GM19395 (cell line): ENCODE results near the gene CCNT2.
"Not testable (repeated sequence)": the region's sequence is repeated elsewhere in the genome, so short reads cannot be mapped to it uniquely, and the experiment has no call there.

Experiments
- ATAC-seq: cut with Tn5 transposase; IDR thresholded peaks from one replicate; pipeline ENCODE4 v1.9.1; 2021; ENCODE audit warnings: mild to moderate bottlenecking, moderate library complexity; ENCODE audit not compliant: unreplicated experiment

CCNT2 gene

DNA sequence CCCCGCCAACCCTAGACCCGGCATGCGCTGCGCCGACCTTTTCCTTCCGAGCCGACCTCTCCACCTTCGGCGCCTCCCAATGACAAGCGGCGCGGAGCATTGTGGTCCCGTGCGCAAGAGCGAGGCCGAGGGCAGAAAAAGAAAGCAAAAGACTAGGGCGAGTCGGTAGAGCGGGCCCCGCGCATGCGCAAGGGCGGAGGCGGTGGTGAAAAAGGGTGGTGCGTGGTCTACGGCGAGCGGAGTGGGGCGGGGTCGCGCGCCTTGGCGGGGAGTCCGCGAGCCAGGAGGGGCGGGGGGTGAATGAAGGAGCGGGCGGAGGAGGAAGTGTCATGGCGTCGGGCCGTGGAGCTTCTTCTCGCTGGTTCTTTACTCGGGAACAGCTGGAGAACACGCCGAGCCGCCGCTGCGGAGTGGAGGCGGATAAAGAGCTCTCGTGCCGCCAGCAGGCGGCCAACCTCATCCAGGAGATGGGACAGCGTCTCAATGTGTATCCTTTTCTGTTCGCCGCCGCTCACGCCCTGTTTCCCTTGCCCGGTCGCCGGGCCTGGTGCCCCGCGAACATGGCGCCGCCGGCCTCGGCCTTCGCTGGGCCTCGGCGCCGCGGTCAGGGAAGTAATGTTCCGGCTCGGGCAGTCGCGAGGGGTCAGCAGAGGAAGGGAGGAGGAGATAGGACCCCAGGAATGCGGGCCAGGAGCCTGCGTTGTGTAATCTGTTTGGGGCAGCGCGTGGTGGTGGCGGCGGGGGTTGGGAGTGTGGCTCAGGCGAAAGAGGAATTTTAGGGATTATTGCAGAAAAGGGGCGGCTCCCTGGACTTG is at the start of gene CCNT2:
Gene CCNT2, plus strand, starts transcription at position 297 of the 815 bp plus-strand sequence. Its CDS starts 33 bp downstream, at position 330.
- peak; percentile 85 for ATAC-seq

DNA sequence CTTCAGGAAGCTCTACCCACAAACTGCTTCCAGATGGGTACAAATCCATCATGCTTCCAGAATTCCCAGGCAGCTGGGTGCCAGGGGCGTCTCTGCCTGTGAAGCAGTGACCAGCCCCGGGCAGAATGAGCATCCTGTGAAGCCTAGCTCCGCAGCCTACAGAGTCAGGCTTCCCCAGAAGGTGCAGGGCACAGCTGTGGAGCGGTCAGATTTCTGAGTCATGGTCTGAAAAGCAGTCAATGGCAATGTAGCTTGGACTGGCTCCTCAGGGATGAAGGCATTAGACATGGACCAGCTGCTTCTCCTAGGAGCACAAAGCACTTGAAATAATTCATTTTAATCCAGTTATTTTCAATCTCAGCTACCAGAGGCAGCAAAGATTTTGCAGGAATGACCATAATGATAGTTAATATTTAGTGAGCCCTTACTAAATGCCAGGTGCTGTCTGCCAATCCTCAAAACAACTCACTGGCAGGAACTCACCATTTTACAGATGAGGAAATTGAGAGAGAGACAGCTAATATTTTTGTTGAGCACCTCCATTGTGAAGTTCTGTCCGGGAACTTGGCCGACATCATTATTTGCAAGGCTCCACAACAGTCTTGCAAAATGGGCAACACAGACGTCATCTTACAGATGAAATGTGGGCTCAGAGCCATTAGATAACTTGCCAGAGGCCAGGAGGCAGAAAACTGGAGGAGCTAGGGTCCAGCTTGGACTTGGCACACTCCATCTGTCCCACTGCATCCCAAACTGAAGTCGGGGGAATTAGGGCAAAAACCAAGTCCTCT is 48.5 kb upstream of the CCNT2 start:
- ATAC-seq: no peak

DNA sequence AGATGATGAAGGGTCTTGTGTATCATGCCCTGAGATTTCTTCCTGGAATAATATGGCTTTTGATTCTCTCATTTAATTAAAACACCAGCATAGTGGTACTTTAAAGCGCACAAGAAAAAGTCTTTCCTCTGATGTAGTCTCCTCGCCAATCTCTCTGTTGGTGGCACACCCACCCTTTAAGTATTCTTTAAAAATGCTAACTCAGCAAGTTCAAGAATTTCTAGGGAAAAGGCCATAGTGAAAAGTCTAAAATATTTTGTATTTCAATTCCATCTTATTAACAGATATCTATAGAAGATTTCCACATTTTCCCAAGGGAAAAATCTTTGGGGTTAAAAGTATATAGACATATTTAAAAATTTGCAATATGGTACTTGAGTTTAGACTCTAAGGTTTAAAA is 45.5 kb upstream of the CCNT2 start:
- ATAC-seq: no peak

DNA sequence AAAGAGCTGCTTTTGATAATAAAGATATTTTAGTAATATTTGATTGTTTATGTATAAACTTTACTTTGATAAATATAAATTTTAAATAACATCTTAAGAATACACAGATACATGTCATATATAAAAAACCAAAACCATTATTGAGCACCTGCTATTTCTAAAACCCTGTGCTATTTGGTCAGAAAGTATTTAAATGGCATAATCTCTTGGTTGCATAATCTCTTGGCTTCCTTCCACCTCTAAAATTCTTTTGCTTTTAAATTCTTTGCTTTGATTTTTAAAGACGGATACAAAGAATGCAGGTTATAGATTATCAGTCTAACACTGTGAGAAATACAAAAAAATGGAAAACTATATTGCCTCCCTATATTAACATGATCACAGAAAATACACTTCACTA is 43.3 kb upstream of the CCNT2 start:
- no peak for ATAC-seq

DNA sequence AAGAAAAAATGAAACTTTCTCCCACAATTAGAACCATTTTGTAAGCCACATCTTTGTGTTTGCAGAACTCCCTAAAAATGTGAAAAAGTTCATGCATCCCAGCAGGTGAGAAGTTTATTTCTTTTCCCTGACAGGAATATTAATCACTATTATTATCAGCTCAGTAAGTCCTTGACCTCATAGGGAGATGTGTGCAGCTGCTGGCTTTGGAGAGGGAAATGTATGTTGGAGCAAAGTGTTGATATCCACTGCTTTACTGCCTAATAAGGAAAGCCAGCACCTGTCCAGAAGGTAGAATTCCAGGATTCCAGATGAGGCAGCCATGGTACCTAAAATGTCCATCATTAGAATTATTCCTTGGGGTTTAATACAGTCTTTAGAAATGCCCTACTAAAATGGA is 35.8 kb upstream of the CCNT2 start:
- no peak for ATAC-seq

DNA sequence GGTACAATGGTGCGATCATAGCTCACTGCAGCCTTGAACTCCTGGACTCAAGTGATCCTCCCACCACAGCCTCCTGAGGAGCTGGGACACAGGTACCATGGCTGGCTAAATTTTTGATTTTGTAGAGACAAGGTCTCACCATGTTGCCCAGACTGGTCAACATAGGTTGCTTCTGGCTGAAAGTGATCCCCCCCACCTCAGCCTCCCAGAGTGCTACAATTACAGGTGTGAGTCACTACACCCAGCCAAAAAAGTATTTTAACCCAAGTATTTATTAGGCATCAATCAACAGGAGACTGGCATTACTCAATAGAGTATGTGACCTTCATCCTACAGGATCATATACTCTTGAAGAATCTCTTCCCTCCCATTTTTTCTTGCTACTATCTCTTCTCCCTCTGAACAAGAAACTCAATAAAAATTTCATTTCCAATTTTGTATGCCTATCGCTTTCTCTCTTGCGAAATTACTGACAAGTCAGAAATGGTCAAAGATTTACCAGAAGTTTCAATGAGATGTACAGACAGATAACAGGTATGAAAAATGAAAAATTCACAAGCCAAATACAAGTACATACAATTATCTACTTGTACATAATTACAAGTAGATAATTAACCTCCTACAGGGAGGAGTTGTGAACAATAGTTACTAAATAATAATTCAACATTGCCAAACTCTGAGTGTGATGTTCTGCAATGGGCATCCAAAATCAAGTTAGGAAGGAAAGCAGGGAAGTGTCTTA is 34.9 kb upstream of the CCNT2 start:
- ATAC-seq: no peak

DNA sequence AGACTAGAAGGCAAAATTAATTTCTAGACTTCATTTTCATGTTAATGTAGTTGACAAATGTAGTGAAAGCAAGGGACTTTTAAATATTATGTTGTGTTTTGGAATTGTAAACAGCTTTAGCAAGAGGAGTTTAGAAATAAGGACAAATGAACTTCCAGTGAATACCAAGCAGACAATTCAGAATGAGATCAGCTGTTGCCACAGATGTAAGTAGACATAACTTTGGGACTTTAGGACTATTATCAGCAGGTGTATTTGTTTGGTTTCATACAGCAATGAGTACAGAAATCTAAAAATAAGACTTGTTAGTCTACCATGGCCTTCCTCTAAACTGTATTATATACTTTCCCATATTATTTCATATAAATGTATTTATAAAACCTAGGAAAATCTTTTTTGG is 34.2 kb upstream of the CCNT2 start:
- no peak for ATAC-seq

DNA sequence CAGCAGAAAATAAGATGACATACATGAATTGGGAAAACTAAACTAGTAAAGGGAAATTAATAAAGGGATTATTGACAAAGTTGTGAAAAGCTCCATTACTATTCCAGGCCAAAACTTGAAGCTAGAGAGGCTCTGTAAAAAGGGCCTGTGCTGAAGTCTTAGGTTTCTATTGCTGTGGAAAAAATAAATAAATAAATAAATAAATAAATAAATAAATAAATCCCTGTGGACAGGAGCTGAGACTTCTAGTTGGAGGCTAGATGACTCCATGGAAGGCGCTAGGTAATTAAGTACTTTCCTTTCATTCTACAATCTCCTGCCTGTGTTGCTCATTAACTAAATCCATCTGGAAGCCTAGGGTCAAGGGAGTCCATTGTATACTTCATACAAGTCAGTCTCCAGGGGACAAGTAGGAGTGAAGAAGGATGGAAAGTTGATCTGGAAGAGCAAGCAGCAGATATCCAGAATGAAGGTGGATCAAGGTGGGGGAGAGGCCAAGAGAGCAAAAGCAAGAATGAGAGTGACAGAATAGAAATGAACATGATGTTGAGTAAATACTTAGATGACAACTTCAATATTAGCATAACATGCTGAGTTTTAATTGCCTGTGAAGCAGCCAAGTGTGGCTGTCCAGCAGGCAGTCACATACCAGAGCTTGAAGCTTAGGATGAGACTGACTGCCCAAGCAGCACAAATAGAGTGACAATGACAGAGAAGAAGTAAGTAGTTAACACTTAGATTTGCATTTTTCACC is 26.2 kb upstream of the CCNT2 start:
- no peak for ATAC-seq

DNA sequence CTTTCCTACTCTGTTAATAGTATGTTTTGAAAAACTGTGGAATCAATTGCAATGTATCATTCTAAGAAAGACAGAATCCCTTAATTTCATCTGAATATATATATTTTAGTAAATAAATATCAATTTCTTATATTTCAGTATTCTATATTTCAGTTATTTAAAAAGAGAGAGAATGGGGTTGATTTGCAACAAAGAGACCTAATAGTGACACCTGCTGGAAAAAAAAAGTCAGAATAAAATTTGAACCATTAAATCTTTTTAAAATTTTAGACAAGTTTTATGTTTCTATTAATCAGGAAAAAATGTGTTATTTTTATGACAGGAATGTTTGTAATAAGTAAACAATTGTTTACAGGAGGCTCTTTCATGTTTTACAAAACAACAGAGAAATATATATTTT is 20.7 kb upstream of the CCNT2 start:
- no peak for ATAC-seq

DNA sequence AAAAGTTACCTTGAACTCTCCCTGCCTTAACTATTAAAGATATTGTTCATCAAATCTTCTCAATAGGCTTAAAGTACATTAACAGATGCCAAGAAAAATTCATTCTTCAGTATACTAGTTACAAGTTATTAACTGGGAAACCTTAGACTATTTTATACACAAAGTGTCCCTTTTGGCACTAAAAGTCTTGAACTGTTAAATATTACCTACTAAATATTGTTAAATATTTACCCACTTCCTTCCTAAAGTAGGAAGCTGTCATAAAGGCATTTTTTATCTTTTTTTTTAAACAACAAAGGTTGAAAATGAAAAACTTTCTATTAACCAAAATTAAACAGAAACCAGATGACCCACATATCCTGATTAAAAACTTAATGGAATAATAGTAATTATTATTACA is 19.4 kb upstream of the CCNT2 start:
- no peak for ATAC-seq

DNA sequence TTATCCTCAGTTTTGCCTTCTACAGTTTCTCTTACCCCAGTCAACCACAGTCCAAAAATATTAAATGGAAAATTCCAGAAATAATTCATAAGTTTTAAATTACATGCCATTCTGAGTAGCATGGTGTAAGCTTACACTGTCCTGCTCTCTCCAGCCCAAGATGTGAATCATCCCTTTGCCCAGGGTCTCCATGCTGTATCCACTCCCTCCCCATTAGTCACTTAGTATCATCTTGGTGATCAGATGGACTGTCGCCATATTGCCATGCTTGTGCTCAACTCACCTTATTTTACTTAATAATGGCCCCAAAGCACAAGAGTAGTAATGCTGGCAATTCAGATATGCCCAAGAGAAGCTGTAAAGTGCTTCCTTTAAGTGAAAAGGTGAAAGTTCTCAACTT is 18.5 kb upstream of the CCNT2 start:
- no peak for ATAC-seq

DNA sequence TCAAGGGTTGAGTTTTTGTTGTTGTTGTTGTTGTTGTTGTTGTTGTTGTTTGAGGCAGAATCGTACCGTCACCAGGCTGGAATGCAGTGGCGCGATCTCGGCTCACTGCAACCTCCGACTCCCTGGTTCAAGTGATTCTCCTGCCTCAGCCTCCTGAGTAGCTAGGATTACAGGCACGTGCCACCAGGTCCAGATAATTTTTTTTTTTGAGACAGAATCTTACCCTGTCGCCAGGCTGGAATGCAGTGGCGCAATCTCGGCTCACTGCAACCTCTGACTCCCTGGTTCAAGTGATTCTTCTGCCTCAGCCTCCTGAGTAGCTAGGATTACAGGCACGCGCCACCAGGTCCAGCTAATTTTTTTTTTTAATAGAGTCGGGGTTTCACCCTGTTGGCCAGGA is 14.9 kb upstream of the CCNT2 start:
- not testable (repeated sequence) for ATAC-seq

DNA sequence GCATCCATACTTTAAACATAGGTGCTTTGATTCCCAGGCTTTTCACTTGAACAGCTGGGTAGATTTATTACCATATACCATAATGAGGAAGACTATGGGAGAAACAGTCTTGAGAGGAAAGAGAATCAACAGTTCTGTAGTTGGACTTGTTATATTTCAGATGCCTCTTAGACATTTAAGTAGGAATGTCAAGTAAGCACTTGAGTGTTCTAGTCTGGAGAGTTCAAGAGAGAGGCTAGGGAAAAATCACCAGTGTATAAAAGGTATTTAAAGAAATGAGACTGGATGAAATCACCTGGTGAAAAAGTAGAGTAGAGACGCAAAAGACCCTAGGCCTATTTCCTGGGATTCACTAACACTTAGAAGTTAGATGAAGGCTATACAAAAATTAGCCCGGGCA is 13.5 kb upstream of the CCNT2 start:
- ATAC-seq: no peak

DNA sequence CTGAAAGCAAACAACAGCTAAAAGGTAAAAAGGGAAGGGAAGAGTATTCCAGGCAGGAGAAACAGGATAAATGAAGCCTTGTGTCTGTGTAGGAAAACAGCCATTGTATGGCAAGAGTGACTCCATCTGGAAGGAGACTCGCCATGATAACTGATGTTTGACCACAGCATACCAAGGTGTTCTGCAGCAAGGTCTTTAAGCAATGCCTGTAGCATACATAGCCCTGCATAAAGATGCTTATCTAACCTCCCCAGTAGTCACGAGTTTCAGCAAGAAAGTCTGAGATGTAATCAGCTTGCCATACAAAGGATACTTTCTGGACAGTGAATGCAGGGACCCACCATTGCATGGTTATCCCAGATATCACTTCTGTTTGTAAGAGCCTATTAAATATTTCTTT is 11.9 kb upstream of the CCNT2 start:
- ATAC-seq: no peak

DNA sequence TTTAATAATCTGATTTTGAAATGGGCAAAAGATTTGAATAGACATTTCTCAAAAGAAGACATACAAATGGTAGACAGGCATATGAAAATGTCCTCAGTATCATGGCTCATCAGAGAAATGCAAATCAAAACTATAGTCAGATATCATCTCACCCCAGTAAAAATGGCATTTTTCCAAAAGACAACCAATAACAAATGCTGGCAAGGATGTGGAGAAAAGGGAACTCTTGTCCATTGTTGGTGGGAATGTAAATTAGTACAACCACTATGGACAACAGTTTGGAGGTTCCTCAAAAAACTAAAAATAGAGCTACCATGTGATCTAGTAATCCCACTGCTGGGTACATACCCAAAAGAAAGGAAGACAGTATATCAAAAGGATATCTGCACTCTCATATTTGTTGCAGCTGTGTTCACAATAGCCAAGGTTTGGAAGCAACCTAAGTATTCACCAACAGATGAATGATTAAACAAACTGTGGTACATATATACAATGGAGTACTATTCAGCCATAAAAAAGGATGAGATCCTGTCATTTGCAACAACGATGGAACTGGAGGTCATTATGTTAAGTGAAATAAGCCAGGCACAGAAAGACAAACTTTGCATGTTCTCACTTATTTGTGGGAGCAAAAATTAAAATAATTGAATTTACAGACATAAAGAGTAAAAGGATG is 11.0 kb upstream of the CCNT2 start:
- not testable (repeated sequence) for ATAC-seq

DNA sequence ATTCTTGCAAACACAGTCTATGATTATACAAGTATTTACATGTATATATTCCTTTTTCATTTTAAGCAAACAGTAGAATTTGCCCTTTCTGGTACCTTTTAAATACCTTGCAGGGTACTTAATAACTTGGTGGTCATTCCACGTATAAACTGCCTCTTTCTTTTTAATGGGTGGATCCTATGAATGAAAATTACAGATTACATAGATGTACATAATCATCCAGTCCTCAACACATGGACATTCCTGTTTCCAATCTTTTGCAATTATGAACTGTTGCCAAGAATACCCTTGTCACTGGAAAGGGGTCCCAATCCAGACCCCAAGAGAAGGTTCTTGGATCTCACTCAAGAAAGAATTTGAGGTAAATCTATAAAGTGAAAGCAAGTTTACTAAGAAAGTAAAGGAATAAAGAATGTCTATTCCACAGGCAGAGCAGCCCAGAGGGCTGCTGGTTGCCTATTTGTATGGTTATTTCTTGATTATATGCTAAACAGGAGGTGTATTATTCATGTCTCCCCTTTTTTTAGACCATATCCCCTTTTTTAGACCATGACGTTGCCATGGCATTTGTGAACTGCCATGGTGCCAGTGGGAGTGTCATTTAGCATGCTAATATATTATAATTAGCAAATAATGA is 7.7 kb upstream of the CCNT2 start:
- no peak for ATAC-seq

DNA sequence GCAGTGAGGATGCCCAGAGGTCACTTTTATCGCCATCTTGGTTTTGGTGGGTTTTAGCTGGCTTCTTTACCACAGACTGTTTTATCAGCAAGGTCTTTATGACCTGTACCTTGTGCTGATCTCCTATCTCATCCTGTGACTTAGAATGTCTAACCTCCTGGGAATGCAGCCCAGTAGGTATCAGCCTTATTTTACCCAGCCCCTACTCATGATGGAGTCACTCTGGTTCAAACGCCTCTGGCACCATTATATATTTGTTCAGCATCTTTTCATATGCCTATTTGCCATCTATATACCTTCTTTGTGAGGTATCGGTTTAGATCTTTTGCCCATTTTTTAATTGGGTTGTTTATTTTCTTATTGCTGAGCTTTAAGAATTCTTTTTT is 7.2 kb upstream of the CCNT2 start:
- ATAC-seq: no peak

DNA sequence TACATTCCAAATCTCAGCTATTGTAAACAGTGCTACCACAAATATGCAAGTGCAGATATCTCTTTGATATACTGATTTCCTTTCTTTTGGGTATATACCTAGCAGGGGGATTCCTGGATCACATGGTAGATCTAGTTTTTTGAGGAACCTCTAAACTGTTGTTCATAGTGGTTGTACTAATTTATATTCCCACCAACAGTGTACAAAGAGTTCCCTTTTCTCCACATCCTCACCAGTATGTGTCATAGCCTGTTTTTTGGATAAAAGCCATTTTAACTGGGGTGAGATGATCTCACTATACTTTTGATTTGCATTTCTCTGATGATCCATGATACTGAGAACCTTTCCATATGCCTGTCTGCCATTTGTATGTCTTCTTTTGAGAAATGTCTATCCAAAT is 6.3 kb upstream of the CCNT2 start:
- no peak for ATAC-seq

DNA sequence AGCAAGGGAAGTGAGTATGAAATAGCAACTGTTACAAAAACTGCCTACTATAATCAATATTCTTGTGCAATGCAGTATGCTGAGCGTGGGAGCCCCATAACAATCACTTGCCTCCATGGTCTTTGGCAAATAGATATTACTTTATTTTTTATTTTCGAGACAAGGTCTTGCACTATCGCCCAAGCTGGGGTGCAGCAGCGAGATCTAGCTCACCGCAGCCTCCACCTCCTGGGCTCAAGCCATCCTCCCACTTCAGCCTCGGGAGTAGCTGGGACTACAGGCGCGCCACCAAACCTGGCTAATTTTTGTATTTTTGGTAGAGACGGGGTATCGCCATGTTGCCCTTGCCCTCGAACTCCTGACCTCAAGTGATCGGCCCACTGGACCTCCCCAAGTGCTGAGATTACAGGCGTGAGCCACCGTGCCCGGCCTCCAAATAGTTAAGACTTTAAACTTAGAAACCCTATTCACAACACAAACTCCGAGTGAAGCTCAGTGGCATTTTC is 1.2 kb upstream of the CCNT2 start:
- peak; percentile 1 for ATAC-seq
